ENCODE results near the gene ZNF185. TPM values are rescaled to one million over a fixed set of nuclear protein-coding genes. Genes with fewer than 3 reads are reported as not detected.

The ZNF185 gene
- total and polyA plus RNA-seq, 2 of the 8 experiments (the other 6 are each of a cell fraction or from before 2014, with no cell fraction given), result 15.6 to 20.1 TPM

DNA sequence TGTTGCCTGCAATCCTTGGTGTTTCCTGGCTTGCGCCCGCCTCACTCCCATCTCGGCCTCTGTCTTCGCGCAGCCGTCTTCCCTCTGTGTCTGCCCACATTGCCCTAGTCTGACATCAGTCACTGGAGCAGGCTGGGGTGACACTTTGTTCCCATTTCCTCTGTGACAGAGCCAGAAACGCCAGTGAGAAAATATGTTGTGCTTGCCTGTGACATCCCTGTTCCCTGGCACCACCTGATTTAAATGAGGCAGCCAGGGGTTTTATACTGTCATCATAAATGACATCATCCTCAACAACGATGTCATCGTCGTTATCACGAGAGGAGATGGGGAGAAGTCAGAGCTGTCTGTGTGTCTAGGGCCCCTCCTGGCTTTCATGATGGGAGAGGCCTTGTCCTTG, 29.1 kb downstream of the ZNF185 start:
- Histone ChIP-seq H2BK120ac (replicated peaks; ENCODE audit: low read depth, low read length) (no peak overlapping the region), H3K9me3 (ENCODE audit: insufficient read depth in 2 of 2, low read depth in 1 of 2, low read length in 1 of 2) (no peaks in the 10 kb centered on the region), H4K8ac (ENCODE audit: extremely low read depth, insufficient read depth, low read length) (no peak overlapping the region), H3K27me3 (replicated peaks in 1 of 4; ENCODE audit: control insufficient read depth in 3 of 4, extremely low read depth in 1 of 4, insufficient read depth in 3 of 4, low read length in 3 of 4) (no peaks in the 10 kb centered on the region), H3K9ac (replicated peaks in 1 of 4; ENCODE audit: extremely low read depth in 1 of 4, low read depth in 3 of 4, low read length in 3 of 4) (no peak overlapping the region), H4K5ac (ENCODE audit: insufficient read length, low read depth, low read length) (no peak overlapping the region), H3K27ac (ENCODE audit: low read depth, low read length) (no peak overlapping the region), H2BK20ac (ENCODE audit: low read length) (no peak overlapping the region), H3K14ac (ENCODE audit: insufficient read length) (no peak overlapping the region), H3K23ac (ENCODE audit: insufficient read length) (no peak overlapping the region), H3K4me3 (ENCODE audit: extremely low read depth in 1 of 4, insufficient read depth in 2 of 4, low read depth in 3 of 4, low read length in 4 of 4) (no peak overlapping the region), H4K20me1 (replicated peaks in 1 of 2; ENCODE audit: control insufficient read depth in 1 of 2, insufficient read depth in 2 of 2, low read length in 2 of 2) (no peaks in the 10 kb centered on the region), H2BK5ac (ENCODE audit: low read depth, low read length) (no peak overlapping the region), H2BK12ac (ENCODE audit: low read depth, low read length) (no peak overlapping the region), H3K4me2 (ENCODE audit: insufficient read depth in 1 of 2, low read depth in 2 of 2, low read length in 2 of 2) (no peak overlapping the region), H3K4me1 (replicated peaks in 1 of 4; ENCODE audit: control insufficient read depth in 3 of 4, insufficient read depth in 4 of 4, low read length in 3 of 4) (peaks cover 0 to 2% (median under 1%) of the 10 kb centered on the region in 4 experiments; a peak in 4 of 7 replicates), H3K56ac (replicated peaks; ENCODE audit: insufficient read length, low read depth, low read length) (no peak overlapping the region), H2BK15ac (ENCODE audit: low read length) (no peak overlapping the region), H3K79me2 (ENCODE audit: control insufficient read depth in 1 of 2, insufficient read depth in 2 of 2, low read length in 2 of 2) (no peaks in the 10 kb centered on the region), H3K18ac (ENCODE audit: extremely low read depth, low read length) (no peak overlapping the region), H3K23me2 (ENCODE audit: low read depth, low read length) (no peaks in the 10 kb centered on the region), H4K91ac (replicated peaks; ENCODE audit: insufficient read length, low read length) (no peak overlapping the region), H2AFZ (ENCODE audit: low read length) (no peak overlapping the region), H3K79me1 (ENCODE audit: low read depth, low read length) (no peaks in the 10 kb centered on the region), H3K36me3 (ENCODE audit: control insufficient read depth in 2 of 4, insufficient read depth in 4 of 4, low read length in 3 of 4) (no peaks in the 10 kb centered on the region), H3K4ac (replicated peaks; ENCODE audit: insufficient read length, low read depth, low read length) (no peak overlapping the region), H2AK5ac (ENCODE audit: low read depth, low read length) (no peak overlapping the region)
- CTCF ChIA-PET (ENCODE audit: partially characterized antibody), result interaction anchor here (0.7 to 3.6 kb wide), 11 partner anchors 10 to 106 kb away, joined by 3 to 25 read pairs (median 6); partner anchors contain the start of genes CETN2 and NSDHL
- 98% methylated on average over 8 of the region's 11 CpGs; no CpG with 5 or more reads in 1 of the 2 experiments for WGBS, 2 experiments (ENCODE audit: extremely low coverage in 1 of 2, insufficient coverage in 1 of 2, insufficient read length in 1 of 2, insufficient replicate concordance in 2 of 2, low coverage in 1 of 2, low lambda C conversion rate in 2 of 2, missing lambda C conversion rate in 1 of 2)
- TF ChIP-seq CBX8 (IDR thresholded peaks at IDR 0.05; ENCODE audit: borderline replicate concordance, low read depth, low read length), result no peak
- no peak for TF ChIP-seq PHF8 (conservative IDR thresholded peaks at IDR 0.05; ENCODE audit: low read depth, low read length)
- TF ChIP-seq EZH2 (IDR thresholded peaks at IDR 0.05; ENCODE audit: low read depth, low read length, severe bottlenecking), result no peak
- no peak for TF ChIP-seq POLR2A (IDR thresholded peaks at IDR 0.05; ENCODE audit: control extremely low read depth in 1 of 2, low read depth in 2 of 2, low read length in 2 of 2)
- TF ChIP-seq SIRT6 (IDR thresholded peaks at IDR 0.05; ENCODE audit: low read length), result no peak
- TF ChIP-seq RBBP5 (IDR thresholded peaks at IDR 0.05; ENCODE audit: borderline replicate concordance, low read depth, low read length), result no peak
- no peak for TF ChIP-seq BCL11A (IDR thresholded peaks at IDR 0.05; ENCODE audit: low read depth in 2 of 2, low read length in 2 of 2)
- POLR2A ChIA-PET (ENCODE audit: partially characterized antibody), result interaction anchor here (1.2 kb wide), 1 partner anchor 15 kb away, joined by 3 read pairs; no protein-coding TSS in a partner anchor
- DNase-seq (ENCODE audit: low read depth in 1 of 2, low spot score in 2 of 2), result no peak
- FAIRE-seq, result peak; percentile 58

Data from H1 (cell line).